Measurements from ENCODE around the gene SPATA18. TPM values are rescaled to one million over a fixed set of nuclear protein-coding genes. Genes with fewer than 3 reads are reported as not detected.

Gene SPATA18
- total and polyA plus RNA-seq, 2 of the 8 experiments (the other 6 are each of a cell fraction or from before 2014, with no cell fraction given) = 1.4 to 2.4 TPM

DNA sequence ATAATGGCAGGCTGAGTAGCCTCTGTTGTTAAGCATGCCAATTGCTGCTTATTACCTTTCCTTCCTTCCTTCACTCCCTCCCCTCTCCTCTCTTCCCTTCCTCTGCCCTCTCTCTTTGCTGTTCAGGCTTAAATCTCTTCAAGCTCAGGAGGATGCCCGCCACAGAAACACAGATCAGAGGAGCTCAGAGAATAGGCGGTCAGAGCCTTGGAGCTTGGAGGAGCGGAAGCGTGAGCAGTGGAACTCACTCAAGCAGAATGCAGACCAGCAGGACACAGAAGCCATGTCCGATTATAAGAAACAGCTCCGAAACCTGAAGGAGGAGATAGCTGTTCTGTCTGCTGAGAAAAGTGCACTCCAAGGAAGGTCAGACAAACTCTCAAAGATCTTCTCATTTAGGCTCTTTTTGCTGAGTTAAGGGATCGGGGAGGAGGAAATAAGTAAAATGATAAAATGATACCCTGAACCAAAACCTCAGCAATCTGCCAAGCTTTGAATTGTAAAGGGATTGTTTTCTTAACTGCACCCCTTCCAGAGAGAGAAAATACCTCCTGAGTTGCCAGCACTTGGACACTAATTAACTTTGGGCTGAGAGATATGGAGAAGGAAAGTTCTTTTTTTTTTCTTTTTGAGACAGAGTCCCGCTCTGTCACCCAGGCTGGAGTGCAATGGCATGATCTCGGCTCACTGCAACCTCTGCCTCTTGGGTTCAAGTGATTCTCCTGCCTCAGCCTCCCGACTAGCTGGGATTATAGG lies 20.9 kb downstream of the SPATA18 start (continued):
- TF ChIP-seq KDM4A (IDR thresholded peaks at IDR 0.05; ENCODE audit: low read depth, low read length, severe bottlenecking) (no peak), HDAC2 (IDR thresholded peaks at IDR 0.05; ENCODE audit: borderline replicate concordance in 1 of 2, low read depth in 2 of 2, low read length in 2 of 2) (no peak), GTF2F1 (IDR thresholded peaks at IDR 0.05; ENCODE audit: borderline replicate concordance, low read depth, low read length) (no peak), JUN (IDR thresholded peaks at IDR 0.05; ENCODE audit: low read depth, low read length) (no peak), SIN3A (conservative IDR thresholded peaks at IDR 0.05 in 1 of 2, IDR thresholded peaks at IDR 0.05 in 1 of 2; ENCODE audit: low read depth in 1 of 2, low read length in 2 of 2) (no peak), POLR2A (IDR thresholded peaks at IDR 0.05; ENCODE audit: control extremely low read depth in 1 of 2, low read depth in 2 of 2, low read length in 2 of 2) (no peak), CTBP2 (IDR thresholded peaks at IDR 0.05; ENCODE audit: borderline replicate concordance, insufficient read depth, insufficient read length, low read length) (no peak)
- TF ChIP-seq, protein P1, sequence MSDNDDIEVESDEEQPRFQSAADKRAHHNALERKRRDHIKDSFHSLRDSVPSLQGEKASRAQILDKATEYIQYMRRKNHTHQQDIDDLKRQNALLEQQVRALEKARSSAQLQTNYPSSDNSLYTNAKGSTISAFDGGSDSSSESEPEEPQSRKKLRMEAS (IDR thresholded peaks at IDR 0.05) = no peak

Measured in H1 (cell line).